HCT116 (cell line): ENCODE measurements around the gene PANK4. TPM values are rescaled to one million over a fixed set of nuclear protein-coding genes. Genes with fewer than 3 reads are reported as not detected.

ENCODE experiments used
- ATAC-seq: fragments of 200-7000 bp; cut with Tn5 transposase; 2 replicates; pipeline ENCODE4 v1.9.1; 2020; ENCODE audit warnings: mild to moderate bottlenecking, moderate library complexity
- BruUV-seq: library from RNA; stranded (reverse); fragments of 400-500 nt; replicated peaks from 2 replicates; lab custom pipeline; 2021; lab: Mats Ljungman, UMichigan
- CTCF ChIA-PET: fragments of 300-600 bp; sonication (Branson Sonifier 250); formaldehyde crosslinking; loops from one replicate; lab custom pipeline; 2021; ENCODE audit warnings: antibody characterized with exemption; lab: Charles Lee
- POLR2A ChIA-PET: fragments of 300-600, 350-600 bp; sonication (Branson Sonifier 250); formaldehyde crosslinking; loops from one replicate; lab custom pipeline; 2021; ENCODE audit warnings: antibody characterized with exemption; lab: Charles Lee
- RAD21 ChIA-PET, 2 experiments: fragments of 300-600 bp; sonication (Branson Sonifier 250); formaldehyde crosslinking; loops; one replicate each; lab custom pipeline; 2023; ENCODE audit warnings: low total read pairs in 2 of 2; ENCODE audit not compliant: uncharacterized antibody in 2 of 2, unreplicated experiment in 2 of 2, low non-redundant PET in 1 of 2; lab: Charles Lee
- DNase-seq: peaks from one replicate; pipeline ENCODE4 v3.0.0-alpha.2; 2010; ENCODE audit warnings: low read depth, low spot score
- H2AFZ ChIP-seq: fragments of 200-600 bp; shearing (Covaris generic), sonication (generic); 2 replicates; pipeline ENCODE4 v1.6.1; 2017; ENCODE audit warnings: low read depth, mixed run types, mixed read lengths, antibody characterized with exemption, low read length; ENCODE audit not compliant: poor library complexity, severe bottlenecking
- H3K27ac ChIP-seq: 2 replicates; pipeline ENCODE4 v1.5.1; 2012; ENCODE audit warnings: low read depth, low read length
- H3K27me3 ChIP-seq: fragments of 200-600 bp; sonication (generic); 2 replicates; pipeline ENCODE4 v1.6.1; 2016; ENCODE audit warnings: mixed run types, low read length, mixed read lengths; ENCODE audit not compliant: insufficient read depth
- H3K36me3 ChIP-seq, 2 experiments: fragments of 200-500 bp in 1 of 2; fragments of 200-600 bp in 1 of 2; sonication (Bioruptor generic) in 1 of 2; sonication (generic) in 1 of 2; 2 replicates each; pipeline versions ENCODE4 v1.5.1 to v1.6.1; 2014 to 2016; ENCODE audit warnings: low read length in 2 of 2, inconsistent platforms in 1 of 2, mixed read lengths in 1 of 2, mixed run types in 1 of 2; ENCODE audit not compliant: insufficient read depth in 2 of 2, control insufficient read depth in 1 of 2
- H3K4me1 ChIP-seq, 2 experiments: fragments of 200-600 bp in 1 of 2; sonication (generic) in 1 of 2; 2 replicates each; pipeline versions ENCODE4 v1.5.1 to v1.6.1; 2012 to 2017; ENCODE audit warnings: low read length in 2 of 2, inconsistent platforms in 1 of 2, mild to moderate bottlenecking in 1 of 2, mixed read lengths in 1 of 2, mixed run types in 1 of 2, moderate library complexity in 1 of 2; ENCODE audit not compliant: insufficient read depth in 2 of 2, control insufficient read depth in 1 of 2
- H3K4me2 ChIP-seq: fragments of 200-600 bp; sonication (generic); 2 replicates; pipeline ENCODE4 v1.6.1; 2017; ENCODE audit warnings: mixed run types, low read length, mixed read lengths
- H3K4me3 ChIP-seq, 2 experiments: fragments of 200-600 bp in 1 of 2; sonication (generic) in 1 of 2; replicated peaks in 1 of 2; 2 replicates each; pipeline ENCODE4 v1.5.1; 2011 to 2016; ENCODE audit warnings: low read length in 2 of 2, control low read depth in 1 of 2, low read depth in 1 of 2, mild to moderate bottlenecking in 1 of 2, mixed read lengths in 1 of 2, mixed run types in 1 of 2
- H3K79me2 ChIP-seq: fragments of 200-600 bp; sonication (generic); 2 replicates; pipeline ENCODE4 v1.6.1; 2017; ENCODE audit warnings: mild to moderate bottlenecking, mixed run types, low read length, moderate library complexity, mixed read lengths; ENCODE audit not compliant: insufficient read depth
- H3K9ac ChIP-seq: fragments of 200-600 bp; sonication (generic); 2 replicates; pipeline ENCODE4 v1.6.1; 2016; ENCODE audit warnings: low read length, mixed read lengths
- H3K9me2 ChIP-seq: fragments of 200-600 bp; sonication (generic), shearing (Covaris generic); 2 replicates; pipeline ENCODE4 v1.6.1; 2017; ENCODE audit warnings: mixed run types, mild to moderate bottlenecking, moderate library complexity; ENCODE audit not compliant: insufficient read depth
- H3K9me3 ChIP-seq, 2 experiments: fragments of 200-500 bp in 1 of 2; fragments of 200-600 bp in 1 of 2; sonication (Bioruptor generic) in 1 of 2; sonication (generic) in 1 of 2; 2 replicates each; pipeline ENCODE4 v1.6.1; 2014 to 2017; ENCODE audit warnings: low read length in 2 of 2, mixed read lengths in 2 of 2, inconsistent platforms in 1 of 2, low read depth in 1 of 2, mild to moderate bottlenecking in 1 of 2, mixed run types in 1 of 2, moderate library complexity in 1 of 2; ENCODE audit not compliant: control insufficient read depth in 1 of 2, insufficient read depth in 1 of 2
- H4K20me1 ChIP-seq: fragments of 200-600 bp; sonication (generic), shearing (Covaris generic); 2 replicates; pipeline ENCODE4 v1.6.1; 2017; ENCODE audit warnings: mixed run types, mild to moderate bottlenecking, moderate library complexity; ENCODE audit not compliant: insufficient read depth
- CEBPB ChIP-seq: IDR thresholded peaks from 2 replicates; pipeline ENCODE4 v1.6.1; 2012; ENCODE audit warnings: low read depth
- CTCF ChIP-seq, 3 experiments: fragments of 200-600 bp in 1 of 3; sonication (generic) in 1 of 3; IDR thresholded peaks in 2 of 3; conservative IDR thresholded peaks in 1 of 3; 2 replicates each; pipeline ENCODE4 v1.5.1; 2012 to 2017; ENCODE audit warnings: low read depth in 2 of 3, low read length in 2 of 3, antibody characterized with exemption in 1 of 3, borderline replicate concordance in 1 of 3, control low read depth in 1 of 3, mild to moderate bottlenecking in 1 of 3, mixed read lengths in 1 of 3, mixed run types in 1 of 3, moderate library complexity in 1 of 3; ENCODE audit not compliant: insufficient read depth in 1 of 3
- EZH2phosphoT487 ChIP-seq: fragments of 200-600 bp; IDR thresholded peaks from 2 replicates; pipeline ENCODE4 v1.6.1; 2018; ENCODE audit warnings: antibody characterized with exemption, borderline replicate concordance
- FOSL1 ChIP-seq: IDR thresholded peaks from 2 replicates; pipeline ENCODE4 v1.6.1; 2012; ENCODE audit warnings: low read depth
- MAX ChIP-seq: IDR thresholded peaks from 2 replicates; pipeline ENCODE4 v1.6.1; 2012
- POLR2A ChIP-seq: IDR thresholded peaks from 2 replicates; pipeline ENCODE4 v1.7.0; 2011; ENCODE audit warnings: borderline replicate concordance; ENCODE audit not compliant: insufficient read depth, insufficient read length; ENCODE audit errors: extremely low read depth
- SP1 ChIP-seq: IDR thresholded peaks from 2 replicates; pipeline ENCODE4 v1.6.1; 2012; ENCODE audit warnings: low read depth
- YY1 ChIP-seq: IDR thresholded peaks from 2 replicates; pipeline ENCODE4 v1.6.1; 2011; ENCODE audit warnings: low read length, low read depth, moderate library complexity, mild to moderate bottlenecking; ENCODE audit not compliant: insufficient replicate concordance; ENCODE audit errors: extremely low read depth
- ZBTB33 ChIP-seq: IDR thresholded peaks from 2 replicates; pipeline ENCODE4 v1.6.1; 2011; ENCODE audit warnings: mild to moderate bottlenecking, low read length, moderate library complexity; ENCODE audit not compliant: insufficient replicate concordance; ENCODE audit errors: extremely low read depth
- ZNF274 ChIP-seq: fragments of 200-500 bp; sonication (Bioruptor generic); IDR thresholded peaks from 2 replicates; pipeline ENCODE4 v1.6.1; 2014; ENCODE audit warnings: mild to moderate bottlenecking, low read depth, low read length, inconsistent platforms
- intact Hi-C: fragments of 100-400 bp; cut with micrococcal nuclease; formaldehyde crosslinking; loops from 2 replicates; pipeline ENCODE4 v1.10.0; 2022
- total RNA-seq: library from RNA; stranded (reverse); gene quantifications from one replicate; pipeline ENCODE4 v1.2.1, GENCODE V29; 2021; ENCODE audit not compliant: unreplicated experiment

PANK4 gene
- total RNA-seq, 1 experiment from 2014 or later, result 38.5 TPM

- Histone ChIP-seq H3K27me3 (no peaks in the 10 kb centered on the region), H3K9me2 (no peaks in the 10 kb centered on the region), H3K4me2 (no peak overlapping the region), H3K9ac (no peak overlapping the region), H3K36me3 (no peaks in the 10 kb centered on the region), H3K4me3 (no peak overlapping the region), H3K4me1 (peaks cover 8 to 21% of the 10 kb centered on the region in 2 experiments; a peak in 3 of 4 replicates), H2AFZ (no peak overlapping the region), H4K20me1 (no peaks in the 10 kb centered on the region), H3K27ac (no peak overlapping the region), H3K79me2 (no peaks in the 10 kb centered on the region), H3K9me3 (no peaks in the 10 kb centered on the region)
- ChIA-PET POLR2A (no interaction called here), CTCF (interaction anchor here (1.1 kb wide), 1 partner anchor 13 kb away, joined by 3 read pairs; the partner anchor contains the start of gene PANK4), RAD21 (no interaction called here)
- peak in 2 of 3 experiments; percentile 55 to 58; a peak in 4 of 6 replicates for TF ChIP-seq CTCF (IDR thresholded peaks at IDR 0.05 in 2 of 3, conservative IDR thresholded peaks at IDR 0.05 in 1 of 3; ENCODE audit: borderline replicate concordance in 1 of 3, insufficient read depth in 1 of 3, low read depth in 2 of 3, low read length in 2 of 3)
- TF ChIP-seq ZBTB33, result no peak
- ATAC-seq, result peak; percentile 81
- DNase-seq, result no peak
- BruUV-seq, result no TSS peak
- intact Hi-C loops, result no loop called here
Measured at GRCh38 chr1:2539312-2539907, 13.0 kb upstream of the PANK4 start.

- POLR2A ChIA-PET, result no interaction called here
- H3K9ac ChIP-seq, result no peak overlapping the region
- no peak overlapping the region for H3K4me2 ChIP-seq
- CTCF ChIA-PET, result interaction anchor here (1.1 kb wide), 1 partner anchor 13 kb away, joined by 3 read pairs; the partner anchor contains the start of gene PANK4
- intact Hi-C loops, result no loop called here
- no peaks in the 10 kb centered on the region for H3K9me2 ChIP-seq
- H3K4me1 ChIP-seq, result peaks cover 12 to 27% of the 10 kb centered on the region in 2 experiments; a peak in 3 of 4 replicates
- no peak overlapping the region for H2AFZ ChIP-seq
- H3K27ac ChIP-seq, result no peak overlapping the region
- no peaks in the 10 kb centered on the region for H3K27me3 ChIP-seq
- ATAC-seq (no peak), DNase-seq (no peak)
- H3K4me3 ChIP-seq, result no peak overlapping the region
- H4K20me1 ChIP-seq, result no peaks in the 10 kb centered on the region
- no TSS peak for BruUV-seq
- no peaks in the 10 kb centered on the region for H3K79me2 ChIP-seq
- H3K9me3 ChIP-seq, result no peaks in the 10 kb centered on the region
- H3K36me3 ChIP-seq, result no peaks in the 10 kb centered on the region
- RAD21 ChIA-PET, result no interaction called here
- TF ChIP-seq CEBPB (no peak), ZBTB33 (no peak), ZNF274 (no peak), MAX (no peak), SP1 (no peak), FOSL1 (no peak), POLR2A (no peak), YY1 (no peak), EZH2phosphoT487 (no peak)
Measured at GRCh38 chr1:2538872-2539271, 12.5 kb upstream of the PANK4 start.
